NCI-H526 (cell line): ENCODE data around the gene CYS1.
"Not testable (repeated sequence)": the region's sequence is repeated elsewhere in the genome, so short reads cannot be mapped to it uniquely, and the experiment has no call there.

ENCODE experiments used
- DNase-seq, 2 experiments: peaks; one replicate each; lab custom pipeline; 2025; lab: John Stamatoyannopoulos, UW

CYS1 gene

DNA sequence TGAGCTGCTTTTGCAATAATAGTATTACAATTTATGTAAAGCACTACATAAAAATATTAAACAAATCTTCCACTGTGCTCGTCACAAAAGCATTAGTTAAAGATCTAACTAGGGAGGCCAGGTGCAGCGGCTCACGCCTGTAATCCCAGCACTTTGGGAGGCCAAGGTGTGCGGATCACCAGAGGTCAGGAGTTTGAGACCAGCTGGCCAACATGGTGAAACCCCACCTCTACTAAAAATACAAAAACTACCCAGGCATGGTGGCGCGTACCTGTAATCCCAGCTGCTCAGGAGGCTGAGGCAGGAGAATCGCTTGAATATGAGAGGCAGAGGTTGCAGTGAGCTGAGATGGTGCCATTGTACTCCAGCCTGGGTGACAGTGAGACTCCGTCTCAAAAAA lies 49.4 kb downstream of the CYS1 start:
- not testable (repeated sequence) for DNase-seq

DNA sequence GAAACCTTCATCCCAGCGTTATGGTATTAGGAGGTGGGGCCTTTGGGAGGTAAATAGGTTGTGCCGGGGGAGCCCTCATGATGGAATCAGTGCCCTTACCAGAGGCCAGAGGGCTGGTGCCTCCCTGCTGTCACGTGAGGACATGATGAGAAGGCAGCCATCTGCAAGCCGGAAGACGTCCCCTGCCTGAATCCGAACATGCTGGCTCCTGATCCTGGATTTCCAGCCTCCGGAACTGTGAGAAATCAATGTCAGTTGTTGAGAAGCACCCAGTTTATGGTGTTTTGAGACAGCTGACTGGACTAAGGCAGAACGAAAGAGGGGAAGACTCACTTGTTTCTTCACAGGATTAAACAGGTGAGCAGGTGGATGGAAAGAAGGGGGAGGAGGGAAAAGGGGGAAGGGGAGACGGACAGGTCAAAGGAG lies 49.9 kb downstream of the CYS1 start:
- peak in 1 of 2 experiments; percentile 55 for DNase-seq

DNA sequence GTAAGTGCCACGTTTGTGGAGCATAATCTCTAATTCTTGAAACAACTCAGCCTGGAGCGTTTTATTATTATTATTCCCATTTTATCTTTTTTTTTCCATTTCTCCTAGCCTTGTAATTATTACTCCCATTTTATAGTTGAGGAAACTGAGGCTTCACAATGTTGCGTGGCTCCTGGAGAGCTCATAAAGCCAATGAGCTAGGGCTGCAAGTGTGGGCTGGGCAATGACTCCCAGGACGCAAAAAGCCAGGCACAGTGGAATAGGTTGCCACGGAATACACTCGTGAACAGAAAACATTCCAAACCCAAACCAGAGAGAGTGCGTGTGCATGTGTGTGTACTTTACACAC lies 50.4 kb downstream of the CYS1 start:
- DNase-seq, result no peak

DNA sequence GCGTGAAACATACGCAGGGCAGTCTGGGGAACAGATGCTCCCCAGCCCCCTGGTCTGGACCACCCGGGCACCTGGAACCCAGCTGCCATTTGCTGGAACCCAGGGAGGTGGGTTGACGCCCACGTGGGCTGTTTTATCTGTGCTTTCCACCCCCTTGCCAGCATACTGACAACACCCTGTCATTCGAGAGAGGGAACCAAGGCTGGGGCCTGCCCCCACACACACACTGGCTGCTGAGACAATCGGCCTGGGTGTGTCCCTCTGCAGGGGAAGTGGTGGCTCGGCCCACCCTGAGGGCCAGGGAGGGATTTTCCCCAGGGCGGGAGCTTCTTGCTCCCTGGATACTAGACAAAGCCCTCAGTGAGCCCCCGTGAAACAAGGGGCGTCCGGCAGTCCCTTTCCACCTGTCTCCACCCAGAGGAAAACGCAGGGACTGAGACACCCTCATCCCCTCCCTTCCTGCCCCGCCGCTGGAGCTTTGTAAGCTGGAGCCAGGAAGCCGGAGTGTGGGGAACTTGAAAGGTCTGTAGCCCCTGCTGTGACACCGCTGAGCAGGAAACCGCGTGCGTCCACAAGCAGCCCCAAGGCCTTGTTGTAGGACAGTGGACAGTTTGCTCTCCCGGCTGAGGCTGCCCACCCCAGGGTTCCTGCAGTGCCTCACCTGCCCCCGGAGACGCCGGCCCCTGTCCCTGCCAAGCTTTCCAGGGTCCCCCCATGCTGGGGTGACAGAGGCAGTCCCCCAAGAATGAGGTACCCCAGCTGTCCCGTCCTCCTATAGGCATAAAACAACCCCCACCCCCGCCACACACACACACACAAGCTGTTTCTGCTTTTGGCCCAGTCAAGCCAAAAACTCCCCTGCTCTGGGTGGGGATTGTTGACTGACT lies 51.0 kb downstream of the CYS1 start:
- DNase-seq, result no peak

DNA sequence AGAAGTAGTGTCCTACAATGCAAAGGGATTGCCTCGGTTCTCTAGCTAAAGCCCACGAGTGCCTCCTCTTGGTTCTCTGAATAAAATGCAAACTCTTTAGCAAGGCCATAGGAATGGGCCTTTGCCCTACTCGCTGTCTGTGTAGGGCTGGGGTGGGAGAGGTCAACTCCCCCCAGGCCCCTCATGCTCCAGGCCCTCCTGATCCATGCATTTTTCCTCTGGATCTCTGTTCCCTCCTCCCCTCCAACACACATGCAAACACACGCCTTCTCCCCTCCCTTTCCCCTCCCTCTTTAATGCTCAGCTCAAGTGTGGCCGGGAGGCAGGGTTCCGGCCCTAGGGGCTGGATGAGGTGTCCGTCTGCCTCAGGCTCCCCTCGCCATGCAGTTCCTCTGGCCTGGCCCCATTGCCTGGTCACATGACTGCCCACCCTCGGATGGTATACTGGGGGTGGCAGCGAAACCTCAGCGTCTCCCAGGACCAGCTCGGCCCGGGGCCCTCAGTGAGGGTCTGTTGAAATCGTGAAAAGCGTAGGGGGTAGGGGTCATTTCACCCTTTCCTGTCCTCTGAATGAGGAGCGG lies 51.7 kb downstream of the CYS1 start:
- no peak for DNase-seq

DNA sequence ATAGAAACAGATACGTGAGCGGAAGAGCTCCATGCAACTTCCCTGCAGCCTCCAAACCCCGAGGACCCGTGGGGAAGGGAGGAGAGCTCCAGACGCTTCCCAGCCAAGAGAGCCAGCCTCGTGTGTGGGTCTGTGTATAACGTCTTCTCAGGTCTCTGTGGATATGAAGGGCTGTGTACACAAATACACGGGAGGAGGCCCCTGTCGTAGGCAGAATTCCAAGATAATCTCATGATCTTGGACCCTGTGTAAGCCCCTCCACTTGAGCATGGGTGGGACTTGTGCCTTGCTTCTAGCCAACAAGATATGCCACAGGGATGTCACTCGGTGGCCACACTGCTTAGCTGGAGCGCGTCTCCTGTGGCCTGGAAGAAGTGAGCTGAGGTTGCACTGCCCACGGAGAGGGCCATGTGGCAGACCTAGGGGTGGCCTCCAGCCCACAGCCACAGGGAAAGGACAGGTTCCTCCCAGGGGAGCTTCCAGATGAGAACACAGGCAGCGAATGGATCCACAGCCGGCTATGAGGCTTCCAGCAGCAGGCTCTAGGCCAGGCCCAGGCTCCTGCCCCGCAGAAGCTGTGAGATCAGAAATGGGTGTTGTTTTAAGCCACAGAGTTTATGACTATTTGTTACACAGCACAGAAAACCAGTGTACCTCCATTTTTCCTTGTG lies 52.4 kb downstream of the CYS1 start:
- no peak for DNase-seq

DNA sequence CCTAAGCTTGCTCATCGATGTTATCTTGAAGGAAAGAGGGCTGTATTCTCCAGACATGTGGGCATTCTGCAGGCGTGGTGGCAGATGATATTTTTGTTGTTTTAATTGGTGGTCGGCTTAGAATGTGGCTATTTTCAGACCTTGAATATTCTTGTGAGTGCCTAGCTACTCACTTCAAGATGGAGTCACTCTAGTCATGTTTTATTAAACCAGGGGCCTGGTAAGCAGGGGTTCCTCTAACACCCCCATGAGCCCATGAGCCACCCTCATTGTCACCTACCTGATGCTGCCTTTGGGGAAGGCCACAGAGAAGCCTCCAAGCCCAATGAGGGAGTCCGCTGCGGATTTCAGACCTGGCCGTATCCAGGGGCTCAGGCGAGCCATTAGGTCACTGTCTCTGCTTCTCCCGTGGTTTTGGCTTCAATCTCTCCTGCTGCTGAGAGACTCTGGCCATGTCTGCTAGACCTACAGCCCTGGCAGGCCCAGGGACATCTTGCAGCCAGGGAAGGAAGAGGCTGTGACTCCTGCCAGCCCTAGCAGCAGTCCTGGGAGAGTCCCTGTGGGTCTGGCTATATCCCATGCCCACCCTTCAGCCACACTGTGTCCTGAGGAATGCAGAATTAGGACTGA lies 53.2 kb downstream of the CYS1 start:
- DNase-seq, result no peak

DNA sequence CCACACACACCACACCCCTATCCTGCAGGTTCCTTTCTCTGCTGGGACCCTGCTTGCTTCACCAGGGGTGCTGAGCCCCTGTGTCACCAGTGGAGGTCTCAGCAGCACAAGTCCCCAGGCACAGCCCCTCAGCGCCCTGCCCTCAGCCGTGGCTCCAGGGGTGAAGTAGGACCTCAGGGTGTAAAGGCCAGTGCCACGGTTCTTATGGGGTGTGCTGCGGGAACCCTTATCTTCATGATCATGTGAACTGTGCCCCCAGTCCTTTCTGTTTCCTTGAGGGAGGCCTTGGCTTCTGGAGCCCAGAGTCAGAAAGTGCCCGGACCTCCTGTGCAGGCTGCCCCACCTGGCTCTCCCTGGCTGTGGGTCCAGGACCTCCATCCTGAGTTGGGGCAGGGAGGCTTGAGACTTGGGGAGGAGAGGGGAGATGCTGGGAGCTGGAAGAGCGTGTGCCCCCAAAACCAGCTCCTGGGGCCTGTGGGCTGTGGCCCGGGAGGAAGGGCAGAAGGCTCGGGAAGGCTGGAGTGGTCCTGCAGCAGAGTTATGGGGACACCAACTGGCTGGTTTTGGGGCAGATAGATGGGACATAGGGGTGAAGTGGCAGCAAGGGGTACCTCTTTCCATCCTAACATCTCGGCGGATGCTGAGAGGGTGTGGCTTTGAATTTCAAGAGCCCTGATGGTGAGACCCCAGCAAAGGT lies 57.1 kb downstream of the CYS1 start:
- no peak for DNase-seq

DNA sequence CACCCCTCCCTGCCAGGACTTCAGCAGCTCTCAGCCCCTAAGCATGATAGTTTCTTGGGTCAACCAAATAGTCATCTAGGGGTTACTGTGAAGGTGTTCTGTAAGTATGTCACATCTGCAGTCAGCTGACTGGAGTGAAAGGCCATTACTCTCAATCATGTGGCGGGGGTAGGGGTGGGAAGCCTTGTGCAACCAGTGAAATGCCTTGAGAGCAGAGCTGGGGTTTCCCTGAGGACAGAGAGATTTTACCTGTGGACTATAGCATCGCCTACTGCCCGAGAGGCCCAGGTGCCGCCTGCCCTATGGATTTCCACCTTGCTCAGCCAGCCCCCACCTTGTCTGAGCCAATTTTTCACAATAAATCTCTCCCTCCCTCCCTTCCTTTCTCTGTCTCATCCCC lies 57.8 kb downstream of the CYS1 start:
- no peak for DNase-seq

DNA sequence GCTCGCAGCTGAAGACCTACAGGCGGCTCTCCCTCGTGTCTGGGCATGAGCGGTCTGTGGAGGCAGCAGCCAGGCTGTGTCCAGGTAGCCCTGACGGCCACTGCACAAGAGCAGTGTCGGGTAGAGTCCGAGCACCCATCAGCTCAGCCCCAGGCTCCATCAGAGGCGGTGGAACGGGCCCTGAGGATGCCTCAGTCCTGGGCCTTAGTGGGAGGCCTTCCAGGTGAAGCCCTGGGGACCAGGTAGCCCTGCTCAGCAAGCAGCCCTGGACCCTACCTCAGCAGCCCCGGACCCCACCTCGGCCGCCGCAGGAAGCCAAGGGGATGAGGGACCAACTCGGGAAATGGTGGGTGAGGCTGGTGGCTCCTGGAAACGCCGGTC lies 58.2 kb downstream of the CYS1 start:
- DNase-seq, result no peak

DNA sequence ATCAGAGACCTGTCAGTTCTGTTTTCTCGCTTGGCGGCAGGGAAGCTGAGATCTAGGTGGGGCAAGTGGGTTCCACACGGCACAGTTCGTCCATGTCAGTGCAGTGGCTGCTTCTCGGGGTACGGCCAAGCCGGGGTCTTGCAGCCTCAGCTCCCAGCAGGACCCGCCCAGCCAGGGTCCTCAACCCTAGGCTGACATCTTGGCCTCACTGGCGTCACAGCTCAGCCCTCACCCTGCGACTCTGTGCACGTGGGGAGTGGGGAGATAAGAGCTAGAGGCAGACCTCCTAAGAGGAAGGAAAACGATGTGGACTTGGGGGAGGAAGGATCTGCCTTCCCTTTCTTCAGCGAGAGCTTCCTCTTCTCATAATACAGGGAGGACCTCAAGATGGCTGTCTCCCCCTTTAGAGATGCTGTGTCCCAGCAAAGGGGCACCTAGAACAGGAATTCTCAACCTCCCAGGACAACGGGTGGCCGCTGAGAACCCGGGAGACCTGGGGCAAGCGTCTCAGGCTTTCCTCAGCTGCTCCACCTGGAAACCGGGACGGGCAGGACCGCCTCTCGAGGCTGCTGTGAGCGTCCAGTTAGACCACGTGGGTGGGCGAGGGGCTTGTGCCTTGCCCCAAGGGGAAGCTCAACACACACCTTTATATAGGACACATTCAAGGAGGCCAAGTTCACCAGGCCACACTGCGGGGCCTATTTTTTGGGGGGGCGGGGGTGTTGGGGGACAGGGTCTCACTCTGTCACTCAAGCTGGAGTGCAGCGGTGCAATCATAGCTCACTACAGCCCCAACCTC lies 60.4 kb downstream of the CYS1 start:
- no peak for DNase-seq

DNA sequence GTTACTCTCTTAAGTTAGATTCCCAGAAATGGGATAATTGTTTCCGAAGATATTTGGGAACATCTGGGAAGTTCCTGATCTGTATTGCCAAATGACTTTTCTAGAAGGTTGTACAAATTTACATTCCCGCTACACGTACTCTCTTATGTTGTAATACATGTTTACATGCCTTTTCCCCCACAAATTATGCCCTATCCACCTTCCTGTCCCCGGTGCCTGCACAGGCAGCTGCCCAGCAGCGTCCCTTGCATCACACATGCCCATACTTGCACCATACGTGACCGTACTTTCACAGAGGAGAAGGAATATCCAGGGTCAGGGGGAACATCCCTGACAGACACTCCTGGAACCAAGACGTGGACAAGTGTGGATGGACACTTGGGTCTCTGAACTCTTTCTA lies 61.0 kb downstream of the CYS1 start:
- no peak for DNase-seq

DNA sequence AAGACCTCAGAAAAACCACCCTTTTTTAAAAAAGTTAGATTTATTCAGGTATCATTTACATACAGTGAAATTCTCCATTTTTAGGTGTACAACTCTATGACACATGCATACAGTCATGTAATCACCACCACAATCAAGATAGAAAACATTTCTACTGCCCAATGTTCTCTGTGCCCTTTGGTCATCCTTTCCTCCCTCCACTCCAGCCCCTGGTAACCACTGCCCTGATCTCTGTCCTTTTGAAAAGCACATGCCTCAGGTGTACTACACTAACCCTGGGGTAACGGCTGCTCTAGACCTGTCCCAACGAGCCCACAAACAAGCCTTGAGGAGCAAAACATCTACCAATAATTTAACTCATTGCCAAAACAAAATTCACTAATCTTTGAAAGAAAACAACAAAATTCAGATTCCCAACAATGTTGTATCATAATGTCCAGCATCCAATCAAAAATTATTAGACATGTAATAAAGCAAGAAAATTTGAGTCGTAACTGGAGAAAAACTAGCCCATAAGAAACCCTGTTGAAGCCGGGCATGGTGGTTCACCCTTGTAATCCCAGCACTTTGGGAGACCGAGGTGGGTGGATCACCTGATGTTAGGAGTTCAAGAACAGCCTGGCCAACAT lies 62.8 kb downstream of the CYS1 start:
- DNase-seq, result no peak

DNA sequence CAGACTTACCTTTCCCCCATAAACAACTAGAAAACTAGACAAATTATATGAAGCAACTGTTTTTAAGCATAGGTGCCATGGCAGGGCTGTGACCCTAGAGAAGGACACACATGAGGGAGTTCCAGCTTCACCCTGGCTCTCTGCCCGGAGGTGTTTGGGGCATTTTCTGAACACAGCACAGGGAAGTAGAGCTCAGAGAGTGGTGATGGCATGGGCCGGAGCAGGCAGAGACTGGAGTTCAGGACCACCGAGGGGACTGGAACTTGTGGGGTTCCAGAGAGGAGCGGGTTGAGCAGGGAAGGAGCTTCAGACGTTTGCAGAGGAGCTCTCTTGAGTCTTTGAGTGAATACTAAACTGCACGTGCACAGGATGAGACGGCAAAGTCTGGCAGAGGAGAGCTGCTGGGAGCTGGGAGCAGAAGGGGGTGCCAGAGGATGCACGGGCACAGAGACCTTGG lies 63.4 kb downstream of the CYS1 start:
- no peak for DNase-seq

DNA sequence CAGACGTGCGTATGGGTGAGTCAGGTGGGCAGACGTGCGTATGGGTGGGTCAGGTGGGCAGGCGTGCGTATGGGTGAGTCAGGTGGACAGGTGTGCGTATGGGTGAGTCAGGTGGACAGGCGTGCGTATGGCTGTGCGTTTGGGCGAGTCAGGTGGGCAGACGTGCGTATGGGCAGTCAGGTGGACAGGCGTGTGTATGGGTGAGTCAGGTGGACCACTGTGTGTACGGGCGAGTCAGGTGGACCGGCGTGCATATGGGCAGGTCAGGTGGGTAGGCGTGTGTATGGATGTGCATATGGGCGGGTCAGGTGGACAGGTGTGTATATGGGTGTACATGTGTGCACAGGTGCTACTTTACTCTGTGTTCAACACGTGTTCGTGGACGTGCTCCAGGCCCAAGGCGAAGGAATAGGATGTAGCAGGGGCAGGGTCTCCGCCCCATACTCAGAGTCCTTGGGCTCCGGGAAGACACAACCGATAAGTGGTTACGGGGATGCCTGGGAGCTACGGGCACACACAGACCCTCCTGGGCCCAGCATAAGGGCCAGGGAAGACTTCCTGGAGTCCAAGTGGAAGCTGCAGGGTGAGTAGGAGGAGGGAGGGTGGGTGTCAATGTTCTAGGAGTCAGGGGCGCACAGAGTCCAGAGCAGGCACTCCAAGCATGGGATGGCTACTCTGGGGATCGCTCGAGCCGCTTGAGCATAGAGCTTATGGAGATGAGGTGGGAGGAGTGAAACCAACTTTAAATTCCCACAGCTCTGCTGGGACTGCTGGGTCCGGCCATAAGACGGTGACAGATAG lies 64.0 kb downstream of the CYS1 start:
- DNase-seq, result no peak

DNA sequence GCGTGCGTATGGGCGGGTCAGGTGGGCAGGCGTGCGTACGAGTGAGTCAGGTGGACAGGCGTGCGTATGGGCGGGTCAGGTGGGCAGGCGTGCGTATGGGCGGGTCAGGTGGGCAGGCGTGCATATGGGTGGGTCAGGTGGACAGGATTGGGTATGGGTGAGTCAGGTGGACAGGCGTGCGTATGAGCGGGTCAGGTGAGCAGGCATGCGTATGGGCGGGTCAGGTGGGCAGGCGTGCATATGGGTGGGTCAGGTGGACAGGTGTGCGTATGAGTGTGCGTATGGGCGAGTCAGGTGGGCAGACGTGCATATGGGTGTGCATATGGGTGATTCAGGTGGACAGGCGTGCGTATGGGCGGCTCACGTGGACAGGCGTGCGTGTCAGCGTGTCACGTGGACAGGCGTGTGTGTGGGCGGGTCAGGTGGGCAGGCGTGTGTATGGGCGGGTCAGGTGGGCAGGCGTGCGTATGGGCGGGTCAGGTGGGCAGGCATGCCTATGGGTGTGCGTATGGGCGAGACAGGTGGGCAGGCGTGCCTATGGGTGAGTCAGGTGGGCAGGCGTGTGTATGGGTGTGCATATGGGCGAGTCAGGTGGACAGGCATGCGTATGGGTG lies 64.7 kb downstream of the CYS1 start:
- not testable (repeated sequence) for DNase-seq

DNA sequence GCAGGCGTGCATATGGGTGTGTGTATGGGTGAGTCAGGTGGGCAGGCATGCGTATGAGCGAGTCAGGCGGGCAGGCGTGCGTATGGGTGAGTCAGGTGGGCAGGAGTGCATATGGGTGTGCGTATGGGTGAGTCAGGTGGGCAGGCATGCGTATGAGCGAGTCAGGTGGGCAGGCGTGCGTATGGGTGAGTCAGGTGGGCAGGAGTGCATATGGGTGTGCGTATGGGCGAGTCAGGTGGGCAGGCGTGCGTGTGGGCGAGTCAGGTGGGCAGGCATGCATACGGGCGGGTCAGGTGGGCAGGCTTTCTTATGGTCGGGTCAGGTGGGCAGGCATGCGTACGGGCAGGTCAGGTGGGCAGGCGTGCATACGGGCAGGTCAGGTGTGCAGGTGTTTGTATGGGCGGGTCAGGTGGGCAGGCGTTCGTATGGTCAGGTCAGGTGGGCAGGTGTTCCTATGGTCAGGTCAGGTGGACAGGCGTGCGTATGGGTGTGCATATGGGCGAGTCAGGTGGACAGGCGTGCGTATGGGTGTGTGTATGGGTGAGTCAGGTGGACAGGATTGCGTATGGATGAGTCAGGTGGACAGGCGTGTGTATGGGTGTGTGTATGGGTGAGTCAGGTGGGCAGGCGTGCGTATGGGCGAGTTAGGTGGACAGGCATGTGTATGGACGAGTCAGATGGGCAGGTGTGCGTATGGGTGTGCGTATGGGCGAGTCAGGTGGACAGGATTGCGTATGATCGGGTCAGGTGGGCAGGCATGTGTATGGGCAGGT lies 65.6 kb downstream of the CYS1 start:
- DNase-seq, result no peak

DNA sequence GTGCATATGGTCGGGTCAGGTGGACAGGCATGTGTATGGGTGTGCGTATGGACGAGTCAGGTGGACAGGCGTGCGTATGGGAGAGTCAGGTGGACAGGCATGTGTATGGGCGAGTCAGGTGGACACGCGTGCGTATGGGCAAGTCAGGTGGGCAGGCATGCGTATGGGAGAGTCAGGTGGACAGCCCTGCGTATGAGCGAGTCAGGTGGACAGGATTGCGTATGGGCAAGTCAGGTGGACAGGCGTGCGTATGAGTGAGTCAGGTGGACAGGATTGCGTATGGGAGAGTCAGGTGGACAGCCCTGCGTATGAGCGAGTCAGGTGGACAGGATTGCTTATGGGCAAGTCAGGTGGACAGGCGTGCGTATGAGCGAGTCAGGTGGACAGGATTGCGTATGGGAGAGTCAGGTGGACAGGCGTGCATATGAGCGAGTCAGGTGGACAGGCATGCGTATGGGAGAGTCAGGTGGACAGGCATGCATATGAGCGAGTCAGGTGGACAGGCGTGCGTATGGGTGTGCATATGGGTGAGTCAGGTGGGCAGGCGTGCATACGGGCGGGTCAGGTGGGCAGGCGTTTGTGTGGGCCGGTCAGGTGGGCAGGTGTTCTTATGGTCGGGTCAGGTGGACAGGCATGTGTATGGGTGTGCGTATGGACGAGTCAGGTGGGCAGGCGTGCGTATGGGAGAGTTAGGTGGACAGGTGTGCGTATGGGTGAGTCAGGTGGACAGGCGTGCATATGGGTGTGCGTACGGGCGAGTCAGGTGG lies 66.4 kb downstream of the CYS1 start:
- not testable (repeated sequence) for DNase-seq
